ENCODE measurements around the gene RGS17.

Gene RGS17

GRCh38 chr6:153044295-153044694 is 86.8 kb downstream of the RGS17 start:
- H3K4me3 ChIP-seq (ENCODE audit: low read length), result no peak overlapping the region
- DNase-seq (ENCODE audit: low read depth), result no peak
- TF ChIP-seq CTCF (conservative IDR thresholded peaks at IDR 0.05; ENCODE audit: low read depth, low read length), result no peak

GRCh38 chr6:153043719-153044118 is 87.4 kb downstream of the RGS17 start:
- DNase-seq (ENCODE audit: low read depth), result no peak

GRCh38 chr6:153038378-153039057 is 92.6 kb downstream of the RGS17 start:
- H3K4me3 ChIP-seq (ENCODE audit: low read length), result no peak overlapping the region
- peak; percentile 14 for DNase-seq (ENCODE audit: low read depth)
- no peak for TF ChIP-seq CTCF (conservative IDR thresholded peaks at IDR 0.05; ENCODE audit: low read depth, low read length)

More at GRCh38 chr6:153043719-153044118, 87.4 kb downstream of the RGS17 start:
- no peak for TF ChIP-seq CTCF (conservative IDR thresholded peaks at IDR 0.05; ENCODE audit: low read depth, low read length)
- no peak overlapping the region for H3K4me3 ChIP-seq (ENCODE audit: low read length)

- H3K4me3 ChIP-seq (ENCODE audit: low read length), result no peak overlapping the region
- TF ChIP-seq CTCF (conservative IDR thresholded peaks at IDR 0.05; ENCODE audit: low read depth, low read length), result no peak
- no peak for DNase-seq (ENCODE audit: low read depth)
These were observed 96.9 kb downstream of the RGS17 start for GRCh38 chr6:153034139-153034538.

- peak; percentile 32 for TF ChIP-seq CTCF (conservative IDR thresholded peaks at IDR 0.05; ENCODE audit: low read depth, low read length)
- peak; percentile 14 for DNase-seq (ENCODE audit: low read depth)
- H3K4me3 ChIP-seq (ENCODE audit: low read length), result no peak overlapping the region
These were observed 98.7 kb downstream of the RGS17 start for GRCh38 chr6:153032255-153032882.

GRCh38 chr6:153031335-153031955 is 99.6 kb downstream of the RGS17 start:
- H3K4me3 ChIP-seq (ENCODE audit: low read length), result no peak overlapping the region
- no peak for TF ChIP-seq CTCF (conservative IDR thresholded peaks at IDR 0.05; ENCODE audit: low read depth, low read length)
- DNase-seq (ENCODE audit: low read depth), result no peak

All from retinal pigment epithelial cell (primary cell).